K562 (cell line): ENCODE data around the gene DNASE2.

ENCODE experiments used
- BHLHE40 ChIP-seq: IDR thresholded peaks from 2 replicates; pipeline ENCODE4 v1.6.1; 2011; ENCODE audit warnings: low read length, improper control_type of control experiment
- GABPA ChIP-seq: fragments of 200-800 bp; sonication (Bioruptor generic); conservative IDR thresholded peaks from 2 replicates; pipeline ENCODE4 v1.6.1; 2016; ENCODE audit warnings: low read depth, missing genetic modification characterization, missing compliant biosample characterization

DNA sequence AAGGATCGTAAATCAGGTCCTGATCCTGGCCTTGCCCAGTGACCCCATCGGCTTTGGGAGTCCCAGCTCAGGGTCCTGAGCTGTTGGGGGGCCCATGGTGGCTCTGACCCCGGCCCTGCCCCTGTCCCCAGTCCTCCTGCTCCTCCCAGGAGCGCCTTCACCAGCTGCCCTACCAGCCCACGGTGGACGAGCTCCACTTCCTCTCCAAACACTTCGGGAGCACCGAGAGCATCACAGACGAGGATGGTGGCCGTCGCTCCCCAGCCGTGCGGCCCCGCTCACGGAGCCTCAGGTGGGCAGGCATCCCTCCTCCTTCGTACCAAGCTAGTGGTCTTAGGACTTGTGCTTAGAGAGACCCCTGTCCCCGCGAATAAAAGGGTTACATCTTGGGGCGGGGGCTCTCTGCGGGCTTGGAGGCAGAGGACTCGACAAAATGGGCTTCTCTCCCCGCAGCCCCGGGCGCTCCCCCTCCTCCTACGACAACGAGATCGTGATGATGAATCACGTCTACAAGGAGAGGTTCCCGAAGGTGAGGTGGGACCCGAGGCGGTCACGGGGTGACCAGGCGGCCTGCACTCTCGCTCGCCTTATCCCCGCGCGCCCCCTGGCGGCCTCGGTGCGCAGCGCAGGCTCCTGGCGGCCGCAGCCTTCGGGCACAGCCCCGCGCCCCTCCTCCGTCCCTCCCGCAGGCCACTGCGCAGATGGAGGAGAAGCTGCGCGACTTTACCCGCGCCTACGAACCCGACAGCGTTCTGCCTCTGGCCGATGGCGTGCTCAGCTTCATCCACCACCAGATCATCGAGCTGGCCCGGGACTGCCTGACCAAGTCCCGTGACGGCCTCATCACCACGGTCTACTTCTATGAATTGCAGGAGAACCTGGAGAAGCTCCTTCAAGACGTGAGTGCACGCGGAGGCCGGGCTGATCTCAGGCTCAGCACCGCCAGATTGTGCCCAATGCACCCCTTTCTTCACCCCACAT, 33.8 kb downstream of the DNASE2 start:
- no peak for TF ChIP-seq GABPA (tag)
- peak; percentile 73 for TF ChIP-seq BHLHE40
